ENCODE results near the gene SPAG16.

DNA sequence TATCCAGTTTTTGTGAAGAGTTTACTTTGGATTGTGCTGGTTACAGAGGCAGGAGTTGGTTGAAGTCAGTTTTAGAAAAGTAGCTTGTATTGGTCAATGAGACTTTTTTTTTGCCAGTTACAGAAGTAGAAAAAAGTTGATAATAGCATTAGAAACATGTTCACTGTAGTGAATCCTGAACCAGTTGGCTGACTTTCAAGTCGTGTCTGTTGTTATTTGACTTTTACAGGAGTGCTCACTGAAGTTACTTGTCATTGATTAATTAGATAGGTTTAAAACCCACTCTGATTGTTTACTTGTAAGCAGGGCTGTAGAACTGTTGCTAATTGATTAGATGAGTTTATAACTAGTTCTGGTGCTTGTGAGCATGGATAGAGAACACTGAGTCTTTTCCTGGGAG lies 814.5 kb downstream of the SPAG16 start:
- TF ChIP-seq, protein P1, sequence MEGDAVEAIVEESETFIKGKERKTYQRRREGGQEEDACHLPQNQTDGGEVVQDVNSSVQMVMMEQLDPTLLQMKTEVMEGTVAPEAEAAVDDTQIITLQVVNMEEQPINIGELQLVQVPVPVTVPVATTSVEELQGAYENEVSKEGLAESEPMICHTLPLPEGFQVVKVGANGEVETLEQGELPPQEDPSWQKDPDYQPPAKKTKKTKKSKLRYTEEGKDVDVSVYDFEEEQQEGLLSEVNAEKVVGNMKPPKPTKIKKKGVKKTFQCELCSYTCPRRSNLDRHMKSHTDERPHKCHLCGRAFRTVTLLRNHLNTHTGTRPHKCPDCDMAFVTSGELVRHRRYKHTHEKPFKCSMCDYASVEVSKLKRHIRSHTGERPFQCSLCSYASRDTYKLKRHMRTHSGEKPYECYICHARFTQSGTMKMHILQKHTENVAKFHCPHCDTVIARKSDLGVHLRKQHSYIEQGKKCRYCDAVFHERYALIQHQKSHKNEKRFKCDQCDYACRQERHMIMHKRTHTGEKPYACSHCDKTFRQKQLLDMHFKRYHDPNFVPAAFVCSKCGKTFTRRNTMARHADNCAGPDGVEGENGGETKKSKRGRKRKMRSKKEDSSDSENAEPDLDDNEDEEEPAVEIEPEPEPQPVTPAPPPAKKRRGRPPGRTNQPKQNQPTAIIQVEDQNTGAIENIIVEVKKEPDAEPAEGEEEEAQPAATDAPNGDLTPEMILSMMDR (IDR thresholded peaks at IDR 0.05; ENCODE audit: insufficient read depth, low read length, poor library complexity, severe bottlenecking): no peak
- no peak for TF ChIP-seq EZH2phosphoT487 (conservative IDR thresholded peaks at IDR 0.05; ENCODE audit: low read length)
